ENCODE results near the gene CNTNAP5.

Gene CNTNAP5

GRCh38 chr2:124959581-124959980 lies 934.5 kb downstream of the CNTNAP5 start:
- no peak for DNase-seq

- no peak for DNase-seq
Observed at GRCh38 chr2:124961132-124961531, 936.0 kb downstream of the CNTNAP5 start.

Measured in activated CD4-positive, alpha-beta T cell treated with anti-CD3 and anti-CD28 coated beads for 48 hours (primary cell).